IMR-90 (cell line): ENCODE results near the gene ANKFY1.

ENCODE experiments used
- BHLHE40 ChIP-seq: fragments of 150-350 bp; IDR thresholded peaks from 2 replicates; pipeline ENCODE4 v1.6.1; 2016; ENCODE audit warnings: mild to moderate bottlenecking, low read depth, low read length
- CEBPB ChIP-seq: IDR thresholded peaks from 2 replicates; pipeline ENCODE4 v1.6.1; 2012; ENCODE audit warnings: low read depth, low read length, improper control_type of control experiment
- CHD1 ChIP-seq: IDR thresholded peaks from 2 replicates; pipeline ENCODE4 v1.6.1; 2012; ENCODE audit warnings: low read depth, low read length, improper control_type of control experiment
- FOS ChIP-seq: fragments of 150-350 bp; IDR thresholded peaks from 2 replicates; pipeline ENCODE4 v1.6.1; 2016; ENCODE audit warnings: low read depth, low read length
- MAZ ChIP-seq: IDR thresholded peaks from 2 replicates; pipeline ENCODE4 v1.6.1; 2012; ENCODE audit warnings: low read depth, mild to moderate bottlenecking, low read length, improper control_type of control experiment, moderate library complexity, borderline replicate concordance
- NFE2L2 ChIP-seq: fragments of 150-350 bp; IDR thresholded peaks from 2 replicates; pipeline ENCODE4 v1.6.1; 2016; ENCODE audit warnings: low read depth, mild to moderate bottlenecking, low read length
- POLR2A ChIP-seq: IDR thresholded peaks from 2 replicates; pipeline ENCODE4 v1.6.1; 2012; ENCODE audit warnings: mild to moderate bottlenecking, low read depth, low read length
- RAD21 ChIP-seq: IDR thresholded peaks from 2 replicates; pipeline ENCODE4 v1.6.1; 2012; ENCODE audit warnings: low read length, improper control_type of control experiment
- RCOR1 ChIP-seq: IDR thresholded peaks from 2 replicates; pipeline ENCODE4 v1.6.1; 2012; ENCODE audit warnings: mild to moderate bottlenecking, low read length, improper control_type of control experiment; ENCODE audit not compliant: insufficient replicate concordance
- RFX5 ChIP-seq: IDR thresholded peaks from 2 replicates; pipeline ENCODE4 v1.8.0; 2012; ENCODE audit warnings: low read depth, mild to moderate bottlenecking, low read length, moderate library complexity
- SMC3 ChIP-seq: fragments of 150-350 bp; IDR thresholded peaks from 2 replicates; pipeline ENCODE4 v1.6.1; 2016; ENCODE audit warnings: low read depth, mild to moderate bottlenecking, antibody characterized with exemption, low read length, moderate library complexity
- USF2 ChIP-seq: fragments of 150-350 bp; IDR thresholded peaks from 2 replicates; pipeline ENCODE4 v1.6.1; 2017; ENCODE audit warnings: mild to moderate bottlenecking, antibody characterized with exemption, low read length, low read depth
- TF ChIP-seq, protein P1 (sequence below): conservative IDR thresholded peaks from 2 replicates; pipeline ENCODE4 v1.5.1; 2012; ENCODE audit warnings: mild to moderate bottlenecking, low read depth, low read length, improper control_type of control experiment

DNA sequence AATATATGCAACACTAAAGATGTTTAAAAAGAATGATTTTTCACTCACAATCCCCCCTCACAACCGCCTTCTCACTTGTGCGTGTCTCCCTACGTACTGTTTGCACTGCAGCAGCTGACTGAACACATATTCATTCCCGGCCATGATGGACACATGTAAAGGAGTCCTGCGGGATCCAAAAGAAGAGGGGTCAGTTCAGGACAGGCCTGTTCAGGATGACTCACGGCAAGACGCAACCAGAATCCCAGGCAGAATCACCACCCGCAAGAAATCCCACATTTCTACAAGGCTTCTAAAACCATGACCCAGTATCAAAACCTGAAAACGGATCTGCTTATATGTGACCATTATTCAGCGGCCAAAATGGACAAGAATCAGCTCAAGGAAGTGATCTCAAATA, 68.5 kb downstream of the ANKFY1 start:
- TF ChIP-seq, protein P1, sequence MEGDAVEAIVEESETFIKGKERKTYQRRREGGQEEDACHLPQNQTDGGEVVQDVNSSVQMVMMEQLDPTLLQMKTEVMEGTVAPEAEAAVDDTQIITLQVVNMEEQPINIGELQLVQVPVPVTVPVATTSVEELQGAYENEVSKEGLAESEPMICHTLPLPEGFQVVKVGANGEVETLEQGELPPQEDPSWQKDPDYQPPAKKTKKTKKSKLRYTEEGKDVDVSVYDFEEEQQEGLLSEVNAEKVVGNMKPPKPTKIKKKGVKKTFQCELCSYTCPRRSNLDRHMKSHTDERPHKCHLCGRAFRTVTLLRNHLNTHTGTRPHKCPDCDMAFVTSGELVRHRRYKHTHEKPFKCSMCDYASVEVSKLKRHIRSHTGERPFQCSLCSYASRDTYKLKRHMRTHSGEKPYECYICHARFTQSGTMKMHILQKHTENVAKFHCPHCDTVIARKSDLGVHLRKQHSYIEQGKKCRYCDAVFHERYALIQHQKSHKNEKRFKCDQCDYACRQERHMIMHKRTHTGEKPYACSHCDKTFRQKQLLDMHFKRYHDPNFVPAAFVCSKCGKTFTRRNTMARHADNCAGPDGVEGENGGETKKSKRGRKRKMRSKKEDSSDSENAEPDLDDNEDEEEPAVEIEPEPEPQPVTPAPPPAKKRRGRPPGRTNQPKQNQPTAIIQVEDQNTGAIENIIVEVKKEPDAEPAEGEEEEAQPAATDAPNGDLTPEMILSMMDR, result no peak
- TF ChIP-seq FOS (0 out of 2 replicates have a peak, but pooled peaks have one; percentile 25), POLR2A (no peak), RAD21 (no peak), RFX5 (no peak), CEBPB (no peak), SMC3 (no peak), NFE2L2 (no peak), CHD1 (no peak), RCOR1 (no peak), BHLHE40 (no peak), USF2 (no peak), MAZ (no peak)
